ENCODE measurements around the gene TIMP3. TPM values are rescaled to one million over a fixed set of nuclear protein-coding genes. Genes with fewer than 3 reads are reported as not detected.

TIMP3 gene
- total and polyA plus RNA-seq, 2 of the 4 experiments (the other 2 are of a cell fraction): 98.8 to 179 TPM

DNA sequence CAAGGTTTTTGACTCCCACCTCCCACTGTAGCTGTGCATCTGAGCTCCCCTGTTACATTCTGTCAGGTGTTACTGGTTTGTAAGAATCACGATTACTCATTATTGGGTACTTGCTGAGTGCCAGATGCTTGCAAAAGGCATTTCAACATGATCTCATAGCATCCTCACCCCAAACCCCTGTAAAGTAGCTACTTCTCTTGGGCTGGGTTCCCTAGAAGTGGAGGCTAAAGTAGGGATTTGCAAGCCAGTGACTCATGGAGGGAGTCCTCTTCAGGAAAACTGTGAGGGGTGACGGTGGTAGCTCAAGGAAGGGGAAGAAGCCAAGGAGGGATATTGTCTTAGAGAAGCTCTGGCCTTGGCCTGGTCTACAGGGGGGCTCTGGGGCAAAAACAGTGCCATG is 78.6 kb downstream of the TIMP3 start:
- WGBS, 2 experiments (ENCODE audit: extremely low coverage in 2 of 2, insufficient read length in 1 of 2): no CpG with 5 or more reads among the region's 2 CpGs
- Histone ChIP-seq H3K4me2 (ENCODE audit: low read depth, low read length) (no peak overlapping the region), H3K9me1 (ENCODE audit: insufficient read depth, low read length) (no peaks in the 10 kb centered on the region), H2AFZ (replicated peaks; ENCODE audit: low read length, poor library complexity) (no peak overlapping the region), H3K9ac (ENCODE audit: low read depth, low read length) (no peak overlapping the region), H3K9me3 (ENCODE audit: control insufficient read depth, insufficient read depth, low read length) (no peaks in the 10 kb centered on the region), H2BK120ac (ENCODE audit: low read depth, low read length) (no peak overlapping the region), H3K14ac (replicated peaks; ENCODE audit: low read depth, low read length) (no peak overlapping the region), H3K56ac (ENCODE audit: extremely low read depth, insufficient read depth, low read length) (no peak overlapping the region), H2AK9ac (replicated peaks; ENCODE audit: low read depth, low read length, poor library complexity) (no peak overlapping the region), H3K23ac (ENCODE audit: low read depth, low read length) (no peak overlapping the region), H3K27me3 (ENCODE audit: control insufficient read depth, insufficient read depth, low read length) (peaks cover 41% of the 10 kb centered on the region), H3K79me1 (ENCODE audit: low read depth in 1 of 2, low read length in 2 of 2) (no peaks in the 10 kb centered on the region), H4K91ac (ENCODE audit: insufficient read depth, low read depth, low read length) (no peak overlapping the region), H2BK5ac (ENCODE audit: low read depth, low read length, poor library complexity, severe bottlenecking) (no peak overlapping the region), H2BK20ac (ENCODE audit: low read depth, low read length) (no peak overlapping the region), H2BK15ac (ENCODE audit: low read depth, low read length) (no peak overlapping the region), H3K4me1 (ENCODE audit: control insufficient read depth, insufficient read depth, low read length) (peaks cover 2% of the 10 kb centered on the region; the same call in 1 of the 2 replicates), H4K20me1 (ENCODE audit: insufficient read depth, low read length) (no peaks in the 10 kb centered on the region), H3K27ac (ENCODE audit: insufficient read depth, low read length) (no peak overlapping the region), H3K36me3 (ENCODE audit: control insufficient read depth, insufficient read depth, low read length) (no peaks in the 10 kb centered on the region), H3K4me3 (ENCODE audit: insufficient read depth, low read depth, low read length) (no peak overlapping the region), H2AK5ac (ENCODE audit: low read depth, low read length) (no peak overlapping the region), H4K5ac (ENCODE audit: low read depth, low read length) (no peak overlapping the region), H4K8ac (ENCODE audit: low read depth in 2 of 2, low read length in 2 of 2) (no peak overlapping the region), H3K18ac (ENCODE audit: low read depth, low read length) (no peak overlapping the region), H3K4ac (ENCODE audit: low read depth, low read length) (no peak overlapping the region)
- DNase-seq (peak; percentile 63), ATAC-seq (ENCODE audit: low read depth) (0 out of 2 replicates have a peak, but pooled peaks have one; percentile 12)
- ChIA-PET POLR2A (ENCODE audit: unreplicated experiment) (no interaction called here), CTCF (interaction anchor here (1.2 kb wide), 1 partner anchor 12 kb away, joined by 3 read pairs; no protein-coding TSS in a partner anchor)
- TF ChIP-seq, protein P1, sequence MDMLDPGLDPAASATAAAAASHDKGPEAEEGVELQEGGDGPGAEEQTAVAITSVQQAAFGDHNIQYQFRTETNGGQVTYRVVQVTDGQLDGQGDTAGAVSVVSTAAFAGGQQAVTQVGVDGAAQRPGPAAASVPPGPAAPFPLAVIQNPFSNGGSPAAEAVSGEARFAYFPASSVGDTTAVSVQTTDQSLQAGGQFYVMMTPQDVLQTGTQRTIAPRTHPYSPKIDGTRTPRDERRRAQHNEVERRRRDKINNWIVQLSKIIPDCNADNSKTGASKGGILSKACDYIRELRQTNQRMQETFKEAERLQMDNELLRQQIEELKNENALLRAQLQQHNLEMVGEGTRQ (IDR thresholded peaks at IDR 0.05; ENCODE audit: low read depth, low read length): no peak
- no peak for TF ChIP-seq RAD21 (IDR thresholded peaks at IDR 0.05; ENCODE audit: low read length)
- no peak for TF ChIP-seq NFE2L2 (IDR thresholded peaks at IDR 0.05; ENCODE audit: low read depth, low read length)
- no peak for TF ChIP-seq RCOR1 (IDR thresholded peaks at IDR 0.05; ENCODE audit: insufficient replicate concordance, low read length)
- no peak for TF ChIP-seq MAFK (IDR thresholded peaks at IDR 0.05; ENCODE audit: low read depth, low read length)
- TF ChIP-seq BHLHE40 (IDR thresholded peaks at IDR 0.05; ENCODE audit: low read depth, low read length): no peak
- TF ChIP-seq, protein P2, sequence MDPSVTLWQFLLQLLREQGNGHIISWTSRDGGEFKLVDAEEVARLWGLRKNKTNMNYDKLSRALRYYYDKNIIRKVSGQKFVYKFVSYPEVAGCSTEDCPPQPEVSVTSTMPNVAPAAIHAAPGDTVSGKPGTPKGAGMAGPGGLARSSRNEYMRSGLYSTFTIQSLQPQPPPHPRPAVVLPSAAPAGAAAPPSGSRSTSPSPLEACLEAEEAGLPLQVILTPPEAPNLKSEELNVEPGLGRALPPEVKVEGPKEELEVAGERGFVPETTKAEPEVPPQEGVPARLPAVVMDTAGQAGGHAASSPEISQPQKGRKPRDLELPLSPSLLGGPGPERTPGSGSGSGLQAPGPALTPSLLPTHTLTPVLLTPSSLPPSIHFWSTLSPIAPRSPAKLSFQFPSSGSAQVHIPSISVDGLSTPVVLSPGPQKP (IDR thresholded peaks at IDR 0.05; ENCODE audit: borderline replicate concordance, low read depth, low read length): no peak
- TF ChIP-seq MXI1 (IDR thresholded peaks at IDR 0.05; ENCODE audit: borderline replicate concordance, low read depth, low read length): no peak
- TF ChIP-seq FOS (IDR thresholded peaks at IDR 0.05; ENCODE audit: low read depth, low read length): no peak
- no peak for TF ChIP-seq MAZ (IDR thresholded peaks at IDR 0.05; ENCODE audit: borderline replicate concordance, low read depth, low read length)
- no peak for TF ChIP-seq CEBPB (IDR thresholded peaks at IDR 0.05; ENCODE audit: low read depth, low read length)
- no peak for TF ChIP-seq SMC3 (IDR thresholded peaks at IDR 0.05; ENCODE audit: low read depth, low read length)
- TF ChIP-seq POLR2A (IDR thresholded peaks at IDR 0.05; ENCODE audit: low read depth, low read length): no peak
- TF ChIP-seq RFX5 (IDR thresholded peaks at IDR 0.05; ENCODE audit: low read depth, low read length): no peak
- TF ChIP-seq, protein P3, sequence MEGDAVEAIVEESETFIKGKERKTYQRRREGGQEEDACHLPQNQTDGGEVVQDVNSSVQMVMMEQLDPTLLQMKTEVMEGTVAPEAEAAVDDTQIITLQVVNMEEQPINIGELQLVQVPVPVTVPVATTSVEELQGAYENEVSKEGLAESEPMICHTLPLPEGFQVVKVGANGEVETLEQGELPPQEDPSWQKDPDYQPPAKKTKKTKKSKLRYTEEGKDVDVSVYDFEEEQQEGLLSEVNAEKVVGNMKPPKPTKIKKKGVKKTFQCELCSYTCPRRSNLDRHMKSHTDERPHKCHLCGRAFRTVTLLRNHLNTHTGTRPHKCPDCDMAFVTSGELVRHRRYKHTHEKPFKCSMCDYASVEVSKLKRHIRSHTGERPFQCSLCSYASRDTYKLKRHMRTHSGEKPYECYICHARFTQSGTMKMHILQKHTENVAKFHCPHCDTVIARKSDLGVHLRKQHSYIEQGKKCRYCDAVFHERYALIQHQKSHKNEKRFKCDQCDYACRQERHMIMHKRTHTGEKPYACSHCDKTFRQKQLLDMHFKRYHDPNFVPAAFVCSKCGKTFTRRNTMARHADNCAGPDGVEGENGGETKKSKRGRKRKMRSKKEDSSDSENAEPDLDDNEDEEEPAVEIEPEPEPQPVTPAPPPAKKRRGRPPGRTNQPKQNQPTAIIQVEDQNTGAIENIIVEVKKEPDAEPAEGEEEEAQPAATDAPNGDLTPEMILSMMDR (conservative IDR thresholded peaks at IDR 0.05; ENCODE audit: low read depth, low read length): no peak
- no peak for TF ChIP-seq CHD1 (IDR thresholded peaks at IDR 0.05; ENCODE audit: low read depth, low read length)
- dilution Hi-C loops (cut with HindIII; ENCODE audit: low sequenced_read_pairs, unreplicated experiment) (no loop called here), intact Hi-C loops (cut with micrococcal nuclease) (loop anchor here (10.0 kb wide), 1 partner anchor 55 kb away; no protein-coding TSS in a partner anchor), in situ Hi-C loops (cut with MboI; ENCODE audit: low sequenced_read_pairs) (no loop called here)
- no TSS peak for BruUV-seq (replicated peaks)

Measured in IMR-90 (cell line).